ENCODE data around the gene EIF2AK3.
"Not testable (repeated sequence)": the region's sequence is repeated elsewhere in the genome, so short reads cannot be mapped to it uniquely, and the experiment has no call there.

The EIF2AK3 gene

DNA sequence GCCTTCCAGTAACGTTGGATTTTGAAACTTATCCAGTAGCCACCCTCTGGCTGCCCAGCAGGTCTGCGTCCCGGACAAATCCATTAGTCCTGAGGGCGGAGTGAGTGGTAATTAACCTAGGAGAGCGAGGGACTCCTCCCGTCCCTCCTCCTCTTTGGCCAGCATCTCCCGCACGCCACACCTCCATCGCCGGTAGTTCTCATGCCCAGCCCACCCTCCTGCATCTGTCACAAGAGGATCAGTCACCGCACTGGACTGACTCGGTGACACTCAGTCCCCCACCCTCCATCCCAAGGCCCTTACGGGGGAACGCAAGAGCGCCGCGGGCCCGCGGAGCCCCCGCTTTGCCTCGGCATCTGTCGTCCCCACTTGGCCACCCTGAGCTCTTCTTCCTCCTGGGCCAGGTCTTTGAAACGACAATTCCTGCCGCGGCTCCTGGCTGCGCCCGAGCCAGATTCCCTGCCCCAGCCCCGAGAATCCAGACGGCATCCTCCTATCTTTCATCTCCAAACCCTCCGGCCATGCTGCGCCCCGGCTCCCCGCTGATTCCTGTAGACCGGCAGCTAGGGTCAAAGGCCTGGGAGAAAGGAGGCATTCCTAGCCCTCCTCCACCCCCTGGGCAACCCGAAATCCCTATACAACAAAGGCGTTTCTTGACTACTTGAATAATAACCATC is 77.5 kb downstream of the EIF2AK3 start:
- H2AFZ ChIP-seq (ENCODE audit: low read length) = no peak overlapping the region
- H3K4me1 ChIP-seq (ENCODE audit: insufficient read depth, low read length, poor library complexity, severe bottlenecking) = no peaks in the 10 kb centered on the region
- H3K4me2 ChIP-seq (ENCODE audit: low read depth, low read length, poor library complexity, severe bottlenecking) = no peak overlapping the region
- no peaks in the 10 kb centered on the region for H3F3A ChIP-seq (ENCODE audit: low read depth)
- no peaks in the 10 kb centered on the region for H3K9me2 ChIP-seq (replicated peaks; ENCODE audit: low read depth, low read length)
- no peaks in the 10 kb centered on the region for H3K9me3 ChIP-seq (ENCODE audit: insufficient read depth, low read depth, low read length)
- no peaks in the 10 kb centered on the region for H3K36me3 ChIP-seq (ENCODE audit: insufficient read depth, low read length)
- no peak for TF ChIP-seq EZH2phosphoT487 (IDR thresholded peaks at IDR 0.05; ENCODE audit: borderline replicate concordance)
- TF ChIP-seq, protein P1, sequence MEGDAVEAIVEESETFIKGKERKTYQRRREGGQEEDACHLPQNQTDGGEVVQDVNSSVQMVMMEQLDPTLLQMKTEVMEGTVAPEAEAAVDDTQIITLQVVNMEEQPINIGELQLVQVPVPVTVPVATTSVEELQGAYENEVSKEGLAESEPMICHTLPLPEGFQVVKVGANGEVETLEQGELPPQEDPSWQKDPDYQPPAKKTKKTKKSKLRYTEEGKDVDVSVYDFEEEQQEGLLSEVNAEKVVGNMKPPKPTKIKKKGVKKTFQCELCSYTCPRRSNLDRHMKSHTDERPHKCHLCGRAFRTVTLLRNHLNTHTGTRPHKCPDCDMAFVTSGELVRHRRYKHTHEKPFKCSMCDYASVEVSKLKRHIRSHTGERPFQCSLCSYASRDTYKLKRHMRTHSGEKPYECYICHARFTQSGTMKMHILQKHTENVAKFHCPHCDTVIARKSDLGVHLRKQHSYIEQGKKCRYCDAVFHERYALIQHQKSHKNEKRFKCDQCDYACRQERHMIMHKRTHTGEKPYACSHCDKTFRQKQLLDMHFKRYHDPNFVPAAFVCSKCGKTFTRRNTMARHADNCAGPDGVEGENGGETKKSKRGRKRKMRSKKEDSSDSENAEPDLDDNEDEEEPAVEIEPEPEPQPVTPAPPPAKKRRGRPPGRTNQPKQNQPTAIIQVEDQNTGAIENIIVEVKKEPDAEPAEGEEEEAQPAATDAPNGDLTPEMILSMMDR (conservative IDR thresholded peaks at IDR 0.05; ENCODE audit: low read length) = no peak
- H3K4me3 ChIP-seq (ENCODE audit: low read length, poor library complexity, severe bottlenecking) = no peak overlapping the region
- H3K27me3 ChIP-seq (ENCODE audit: insufficient read depth, low read length, poor library complexity, severe bottlenecking) = no peaks in the 10 kb centered on the region
- no peak overlapping the region for H3K9ac ChIP-seq (ENCODE audit: low read depth, low read length, poor library complexity, severe bottlenecking)
- H3K79me2 ChIP-seq (ENCODE audit: insufficient read depth, low read length) = no peaks in the 10 kb centered on the region
- H4K20me1 ChIP-seq (ENCODE audit: insufficient read depth, low read length, poor library complexity, severe bottlenecking) = no peaks in the 10 kb centered on the region

- H3K27me3 ChIP-seq (ENCODE audit: insufficient read depth, low read length, poor library complexity, severe bottlenecking); H3F3A ChIP-seq (ENCODE audit: low read depth); H3K4me1 ChIP-seq (ENCODE audit: insufficient read depth, low read length, poor library complexity, severe bottlenecking); H3K4me2 ChIP-seq (ENCODE audit: low read depth, low read length, poor library complexity, severe bottlenecking); H2AFZ ChIP-seq (ENCODE audit: low read length); H3K4me3 ChIP-seq (ENCODE audit: low read length, poor library complexity, severe bottlenecking); H3K79me2 ChIP-seq (ENCODE audit: insufficient read depth, low read length); H4K20me1 ChIP-seq (ENCODE audit: insufficient read depth, low read length, poor library complexity, severe bottlenecking); H3K36me3 ChIP-seq (ENCODE audit: insufficient read depth, low read length); H3K9me2 ChIP-seq (replicated peaks; ENCODE audit: low read depth, low read length); H3K9me3 ChIP-seq (ENCODE audit: insufficient read depth, low read depth, low read length); H3K9ac ChIP-seq (ENCODE audit: low read depth, low read length, poor library complexity, severe bottlenecking): not testable (repeated sequence)
These were observed 81.0 kb downstream of the EIF2AK3 start for GRCh38 chr2:88546291-88546690.

DNA sequence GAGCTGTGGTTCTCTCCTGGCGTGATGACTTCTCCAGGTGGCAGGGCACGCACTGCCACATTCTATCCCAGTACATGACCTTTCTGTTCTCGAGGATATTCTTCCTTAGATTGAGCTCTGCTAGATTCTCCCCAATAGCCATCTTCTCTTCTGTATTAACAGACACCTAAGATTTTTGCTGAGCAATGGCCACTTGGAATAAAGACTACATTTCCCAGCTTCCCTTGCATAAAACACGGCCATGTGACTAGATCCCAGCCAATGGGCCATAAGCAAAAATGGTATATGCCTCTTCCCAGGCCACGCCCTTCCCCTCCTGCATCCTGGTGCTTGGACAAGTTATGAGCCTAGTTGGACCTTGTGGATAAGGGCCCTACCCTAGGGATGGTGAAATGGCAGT is 82.1 kb downstream of the EIF2AK3 start:
- H3K79me2 ChIP-seq (ENCODE audit: insufficient read depth, low read length) = no peaks in the 10 kb centered on the region
- no peak overlapping the region for H3K4me2 ChIP-seq (ENCODE audit: low read depth, low read length, poor library complexity, severe bottlenecking)
- H3K9me2 ChIP-seq (replicated peaks; ENCODE audit: low read depth, low read length) = no peaks in the 10 kb centered on the region
- no peak overlapping the region for H3K9ac ChIP-seq (ENCODE audit: low read depth, low read length, poor library complexity, severe bottlenecking)
- H4K20me1 ChIP-seq (ENCODE audit: insufficient read depth, low read length, poor library complexity, severe bottlenecking) = no peaks in the 10 kb centered on the region
- H3K27me3 ChIP-seq (ENCODE audit: insufficient read depth, low read length, poor library complexity, severe bottlenecking) = no peaks in the 10 kb centered on the region
- H3F3A ChIP-seq (ENCODE audit: low read depth) = no peaks in the 10 kb centered on the region
- no peaks in the 10 kb centered on the region for H3K36me3 ChIP-seq (ENCODE audit: insufficient read depth, low read length)
- H3K4me1 ChIP-seq (ENCODE audit: insufficient read depth, low read length, poor library complexity, severe bottlenecking) = no peaks in the 10 kb centered on the region
- H3K4me3 ChIP-seq (ENCODE audit: low read length, poor library complexity, severe bottlenecking) = no peak overlapping the region
- H3K9me3 ChIP-seq (ENCODE audit: insufficient read depth, low read depth, low read length) = no peaks in the 10 kb centered on the region
- TF ChIP-seq, protein P1 (conservative IDR thresholded peaks at IDR 0.05; ENCODE audit: low read length) = no peak
- no peak for TF ChIP-seq EZH2phosphoT487 (IDR thresholded peaks at IDR 0.05; ENCODE audit: borderline replicate concordance)
- H2AFZ ChIP-seq (ENCODE audit: low read length) = no peak overlapping the region

GRCh38 chr2:88543541-88544057 is 83.7 kb downstream of the EIF2AK3 start:
- Histone ChIP-seq H3K4me3 (ENCODE audit: low read length, poor library complexity, severe bottlenecking) (no peak overlapping the region), H2AFZ (ENCODE audit: low read length) (no peak overlapping the region), H3K4me1 (ENCODE audit: insufficient read depth, low read length, poor library complexity, severe bottlenecking) (no peaks in the 10 kb centered on the region), H3K9ac (ENCODE audit: low read depth, low read length, poor library complexity, severe bottlenecking) (no peak overlapping the region), H3K9me3 (ENCODE audit: insufficient read depth, low read depth, low read length) (no peaks in the 10 kb centered on the region), H3K4me2 (ENCODE audit: low read depth, low read length, poor library complexity, severe bottlenecking) (no peak overlapping the region), H3K36me3 (ENCODE audit: insufficient read depth, low read length) (no peaks in the 10 kb centered on the region), H3K9me2 (replicated peaks; ENCODE audit: low read depth, low read length) (no peaks in the 10 kb centered on the region), H3F3A (ENCODE audit: low read depth) (no peaks in the 10 kb centered on the region), H3K79me2 (ENCODE audit: insufficient read depth, low read length) (no peaks in the 10 kb centered on the region), H3K27me3 (ENCODE audit: insufficient read depth, low read length, poor library complexity, severe bottlenecking) (no peaks in the 10 kb centered on the region), H4K20me1 (ENCODE audit: insufficient read depth, low read length, poor library complexity, severe bottlenecking) (no peaks in the 10 kb centered on the region)
- TF ChIP-seq, protein P1 (conservative IDR thresholded peaks at IDR 0.05; ENCODE audit: low read length) = no peak
- TF ChIP-seq EZH2phosphoT487 (IDR thresholded peaks at IDR 0.05; ENCODE audit: borderline replicate concordance) = no peak

All from Loucy (cell line).